ENCODE measurements around the gene C1QTNF9B.

C1QTNF9B gene

DNA sequence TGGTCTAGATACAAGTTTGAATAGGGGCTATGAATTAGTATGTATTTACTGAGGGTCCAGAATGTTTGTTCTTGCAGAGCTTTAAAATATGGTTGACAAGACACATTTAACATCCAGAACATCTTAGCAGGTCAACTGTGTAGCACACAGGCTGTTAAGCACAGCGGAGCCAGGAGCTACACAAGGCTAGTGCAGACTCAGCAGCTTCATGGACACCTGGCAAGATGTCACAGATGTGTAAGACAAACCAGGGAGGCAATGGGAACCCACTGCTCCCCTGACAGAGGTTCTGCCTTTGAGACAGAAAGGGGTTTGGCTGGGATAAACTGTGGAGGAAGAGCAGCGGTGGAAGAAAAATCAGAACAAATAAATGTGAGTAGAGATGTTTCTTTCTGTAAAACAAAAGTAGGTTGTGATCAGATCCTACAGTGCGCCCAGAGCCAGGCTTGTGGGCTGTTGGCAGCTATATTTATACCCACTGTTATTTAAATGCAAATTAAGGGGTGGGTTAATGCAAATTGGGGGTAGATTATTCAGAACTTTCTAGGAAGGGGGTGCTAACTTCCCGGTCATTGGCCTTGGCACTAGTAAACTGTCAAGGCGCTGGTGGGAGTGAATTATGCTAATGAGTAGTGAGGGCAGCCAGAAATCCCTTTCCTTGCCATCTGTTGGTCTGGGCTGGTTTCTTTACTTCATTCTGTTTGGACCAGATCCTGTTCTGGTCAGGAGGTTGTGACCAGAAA is 41.1 kb downstream of the C1QTNF9B start:
- TF ChIP-seq, protein P1, sequence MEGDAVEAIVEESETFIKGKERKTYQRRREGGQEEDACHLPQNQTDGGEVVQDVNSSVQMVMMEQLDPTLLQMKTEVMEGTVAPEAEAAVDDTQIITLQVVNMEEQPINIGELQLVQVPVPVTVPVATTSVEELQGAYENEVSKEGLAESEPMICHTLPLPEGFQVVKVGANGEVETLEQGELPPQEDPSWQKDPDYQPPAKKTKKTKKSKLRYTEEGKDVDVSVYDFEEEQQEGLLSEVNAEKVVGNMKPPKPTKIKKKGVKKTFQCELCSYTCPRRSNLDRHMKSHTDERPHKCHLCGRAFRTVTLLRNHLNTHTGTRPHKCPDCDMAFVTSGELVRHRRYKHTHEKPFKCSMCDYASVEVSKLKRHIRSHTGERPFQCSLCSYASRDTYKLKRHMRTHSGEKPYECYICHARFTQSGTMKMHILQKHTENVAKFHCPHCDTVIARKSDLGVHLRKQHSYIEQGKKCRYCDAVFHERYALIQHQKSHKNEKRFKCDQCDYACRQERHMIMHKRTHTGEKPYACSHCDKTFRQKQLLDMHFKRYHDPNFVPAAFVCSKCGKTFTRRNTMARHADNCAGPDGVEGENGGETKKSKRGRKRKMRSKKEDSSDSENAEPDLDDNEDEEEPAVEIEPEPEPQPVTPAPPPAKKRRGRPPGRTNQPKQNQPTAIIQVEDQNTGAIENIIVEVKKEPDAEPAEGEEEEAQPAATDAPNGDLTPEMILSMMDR (IDR thresholded peaks at IDR 0.05; ENCODE audit: low read depth, low read length): no peak
- H3K4me3 ChIP-seq (replicated peaks in 1 of 2; ENCODE audit: low read depth in 2 of 2, low read length in 2 of 2): no peak overlapping the region
- DNase-seq (ENCODE audit: low read depth in 2 of 2): no peak

DNA sequence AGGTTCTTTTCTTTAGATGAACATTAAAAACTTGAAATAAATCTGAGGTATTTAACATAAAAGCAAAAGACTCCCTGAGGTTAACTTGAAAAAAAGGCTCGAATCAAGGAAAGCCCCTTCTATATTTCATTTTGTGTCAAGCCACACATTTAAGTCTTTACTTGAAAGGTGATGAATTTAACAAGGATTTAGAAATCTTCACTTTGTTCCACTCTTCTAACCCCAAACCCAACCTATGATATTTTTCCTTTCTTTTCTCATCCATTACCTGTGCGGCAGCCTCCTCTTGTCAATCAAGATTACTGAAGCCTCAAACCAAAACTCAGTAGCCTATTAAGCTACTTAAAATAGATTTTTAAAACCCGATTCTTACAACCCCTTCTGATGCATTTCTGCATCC is 41.9 kb downstream of the C1QTNF9B start:
- no peak for DNase-seq (ENCODE audit: low read depth in 2 of 2)
- TF ChIP-seq, protein P1 (IDR thresholded peaks at IDR 0.05; ENCODE audit: low read depth, low read length): no peak

DNA sequence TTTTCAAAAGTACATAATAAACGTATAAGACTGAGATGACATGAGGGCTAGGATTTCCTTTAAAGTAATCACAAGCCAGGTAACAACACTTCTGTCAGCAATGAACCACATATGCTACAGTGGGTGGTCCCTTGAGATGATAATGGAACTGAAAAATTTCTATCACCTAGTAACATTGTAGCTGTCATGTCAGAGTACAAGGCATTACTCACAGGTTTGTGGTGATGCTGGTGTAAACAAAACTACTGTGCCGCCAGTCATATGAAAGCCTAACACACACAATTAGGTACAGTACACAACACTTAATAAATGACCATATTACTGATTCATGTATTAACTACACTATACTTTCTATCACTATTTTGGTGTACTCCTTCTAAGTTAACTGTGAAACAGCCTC is 45.0 kb downstream of the C1QTNF9B start:
- TF ChIP-seq, protein P1 (IDR thresholded peaks at IDR 0.05; ENCODE audit: low read depth, low read length): no peak
- H3K4me3 ChIP-seq (replicated peaks in 1 of 2; ENCODE audit: low read depth in 2 of 2, low read length in 2 of 2): no peak overlapping the region
- DNase-seq (ENCODE audit: low read depth in 2 of 2): no peak

More for the DNA sequence above, 41.9 kb downstream of the C1QTNF9B start:
- no peak overlapping the region for H3K4me3 ChIP-seq (replicated peaks in 1 of 2; ENCODE audit: low read depth in 2 of 2, low read length in 2 of 2)

DNA sequence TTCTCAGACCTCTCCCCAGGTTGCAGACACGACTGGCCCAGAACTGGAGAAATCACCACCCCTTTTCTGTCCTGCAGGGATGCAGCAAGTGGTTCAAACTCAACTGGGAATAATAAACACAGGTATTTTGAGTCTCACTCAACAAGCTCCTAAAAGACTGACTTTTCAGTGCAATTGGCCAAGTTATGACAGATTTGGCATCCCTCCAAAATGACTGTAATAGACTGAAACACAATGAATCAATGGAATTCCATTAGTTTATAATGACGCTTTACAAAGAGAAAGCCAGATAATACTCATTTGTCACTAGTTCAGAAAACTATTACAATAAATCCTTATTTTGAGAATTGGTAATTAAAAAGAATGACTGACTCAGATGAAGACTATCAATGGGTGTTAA is 46.2 kb downstream of the C1QTNF9B start:
- TF ChIP-seq, protein P1 (IDR thresholded peaks at IDR 0.05; ENCODE audit: low read depth, low read length): no peak
- peak; percentile 37 to 79 for DNase-seq (ENCODE audit: low read depth in 2 of 2)
- no peak overlapping the region for H3K4me3 ChIP-seq (replicated peaks in 1 of 2; ENCODE audit: low read depth in 2 of 2, low read length in 2 of 2)

DNA sequence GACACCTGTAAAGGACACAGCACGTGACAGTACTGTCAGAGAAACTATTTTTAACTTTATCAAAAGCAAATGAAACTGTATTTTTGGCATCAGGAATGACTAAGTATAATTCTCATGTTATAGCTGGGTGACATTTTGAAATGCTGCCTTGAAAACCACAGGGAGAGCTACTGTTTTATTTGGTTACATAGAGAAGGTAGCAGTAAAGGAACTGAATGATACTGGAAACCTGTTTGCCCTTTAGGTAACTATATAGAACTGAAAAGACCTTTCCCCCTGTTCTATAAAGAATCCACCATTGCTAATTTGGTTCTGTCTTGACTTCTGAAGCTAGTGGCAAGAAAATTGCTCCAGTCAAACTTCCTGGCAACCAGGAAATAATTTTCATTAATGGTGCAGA is 47.2 kb downstream of the C1QTNF9B start:
- DNase-seq (ENCODE audit: low read depth in 2 of 2): no peak
- H3K4me3 ChIP-seq (replicated peaks in 1 of 2; ENCODE audit: low read depth in 2 of 2, low read length in 2 of 2): no peak overlapping the region
- TF ChIP-seq, protein P1 (IDR thresholded peaks at IDR 0.05; ENCODE audit: low read depth, low read length): no peak

DNA sequence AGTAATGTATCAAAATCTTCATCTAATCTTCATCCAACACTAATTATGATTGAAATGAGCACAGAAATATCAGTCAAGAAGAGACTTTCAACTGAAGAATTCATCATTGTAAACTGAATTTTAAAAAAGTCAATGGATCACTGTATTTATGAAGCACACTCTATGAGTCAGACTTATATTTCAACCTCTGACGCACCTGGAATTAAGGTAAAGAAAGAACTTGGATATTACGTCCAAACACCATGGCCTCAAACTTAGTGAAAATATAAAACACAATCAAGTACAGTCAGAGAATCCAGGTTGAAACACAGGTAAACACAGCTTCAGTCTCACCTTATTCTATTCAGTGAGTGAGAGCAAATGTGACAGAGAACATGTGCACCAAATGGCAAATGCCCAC is 47.6 kb downstream of the C1QTNF9B start:
- no peak for DNase-seq (ENCODE audit: low read depth in 2 of 2)
- TF ChIP-seq, protein P1 (IDR thresholded peaks at IDR 0.05; ENCODE audit: low read depth, low read length): no peak

More for the DNA sequence above, 47.6 kb downstream of the C1QTNF9B start:
- H3K4me3 ChIP-seq (replicated peaks in 1 of 2; ENCODE audit: low read depth in 2 of 2, low read length in 2 of 2): no peak overlapping the region
